Stomach smooth muscle (tissue), 2 donors: Measurements from ENCODE around the gene UNC93B1.

Experiments
- H3K27ac ChIP-seq: one replicate; pipeline ENCODE4 v1.7.0; 2013; ENCODE audit warnings: mild to moderate bottlenecking, low read length, inconsistent platforms
- H3K27me3 ChIP-seq, 2 donors: one replicate each; pipeline ENCODE4 v1.7.0; 2013; ENCODE audit warnings: low read length in 2 of 2; ENCODE audit not compliant: insufficient read depth in 2 of 2, control insufficient read depth in 1 of 2
- H3K36me3 ChIP-seq, 2 donors: one replicate each; pipeline ENCODE4 v1.7.0; 2013; ENCODE audit warnings: low read length in 2 of 2; ENCODE audit not compliant: control insufficient read depth in 2 of 2, insufficient read depth in 2 of 2
- H3K4me1 ChIP-seq: one replicate; pipeline ENCODE4 v1.7.0; 2013; ENCODE audit warnings: low read length; ENCODE audit not compliant: control insufficient read depth, insufficient read depth
- H3K4me3 ChIP-seq, 2 donors: one replicate each; pipeline ENCODE4 v1.7.0; 2013; ENCODE audit warnings: low read length in 2 of 2
- H3K9ac ChIP-seq, 2 donors: one replicate each; pipeline ENCODE4 v1.7.0; 2013; ENCODE audit warnings: low read length in 2 of 2, mild to moderate bottlenecking in 1 of 2
- H3K9me3 ChIP-seq, 2 donors: one replicate each; pipeline ENCODE4 v1.7.0; 2013; ENCODE audit warnings: low read length in 2 of 2; ENCODE audit not compliant: control insufficient read depth in 2 of 2
- donor health status: healthy.
- donor health status: Pancreatic carcinoma.

UNC93B1 gene

DNA sequence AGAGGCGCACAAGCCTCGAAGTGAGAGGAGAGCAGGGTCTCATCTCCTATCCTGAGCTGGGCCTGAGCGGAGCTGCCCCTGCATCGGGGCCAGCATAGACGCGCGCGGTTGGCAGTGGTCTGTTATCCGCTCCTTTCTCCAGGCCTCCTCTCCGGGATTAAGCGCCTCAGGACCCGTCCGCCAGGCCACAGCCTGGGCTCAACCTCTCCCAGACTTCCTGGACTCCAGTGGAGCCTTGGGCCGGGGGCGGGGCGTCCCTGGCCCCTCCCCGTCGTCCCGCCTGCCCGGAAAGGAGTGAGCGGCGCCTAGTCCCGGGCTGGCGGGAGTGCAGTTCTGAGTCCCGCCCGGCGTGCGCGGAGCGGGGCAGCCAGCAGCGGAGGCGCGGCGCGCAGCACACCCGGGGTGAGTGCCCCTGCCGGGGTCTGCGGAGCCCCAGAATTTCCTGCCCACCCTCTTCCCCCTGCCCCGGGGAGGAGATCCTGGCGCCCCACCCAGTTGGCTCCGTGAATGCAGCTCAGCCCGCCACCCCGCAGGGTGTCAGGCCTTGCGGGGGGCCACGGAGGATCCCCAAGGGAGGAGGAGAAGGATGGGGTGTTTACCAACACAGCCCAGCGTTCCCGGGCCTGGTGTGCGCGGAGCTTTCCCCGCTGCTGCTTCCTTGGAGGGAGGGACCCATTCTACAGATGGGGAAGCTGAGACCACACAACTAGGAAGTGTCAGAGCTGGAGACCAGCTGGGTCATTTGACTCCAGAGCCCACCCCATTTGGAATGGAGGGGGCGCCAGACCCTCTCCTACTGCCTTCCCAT is 35.0 kb upstream of the UNC93B1 start, which contains the start of gene TCIRG1:
Gene TCIRG1, plus strand, starts transcription at position 308 of the 808 bp plus-strand sequence. CDS start 2,247 bp downstream, outside the sequence.
- H3K9ac ChIP-seq = peak within 1 kb of the TSS; percentile 92 to 93
- H3K4me1 ChIP-seq = peaks cover 52% of the 10 kb centered on the region
- no peaks in the 10 kb centered on the region for H3K9me3 ChIP-seq
- no peaks in the 10 kb centered on the region for H3K27me3 ChIP-seq
- H3K27ac ChIP-seq = peak within 1 kb of the TSS; percentile 86
- H3K36me3 ChIP-seq = peaks cover 4 to 8% of the 10 kb centered on the region in 2 donors
- H3K4me3 ChIP-seq = peak within 1 kb of the TSS; percentile 79 to 82

GRCh38 chr11:68038226-68038717 is 34.4 kb upstream of the UNC93B1 start:
- Histone ChIP-seq H3K36me3 (peaks cover 6 to 14% of the 10 kb centered on the region in 2 donors), H3K4me1 (peaks cover 52% of the 10 kb centered on the region), H3K9me3 (no peaks in the 10 kb centered on the region), H3K9ac (peak overlapping the region; percentile 92 to 93), H3K27me3 (no peaks in the 10 kb centered on the region), H3K27ac (peak overlapping the region; percentile 86), H3K4me3 (peak overlapping the region; percentile 79 to 82)

GRCh38 chr11:68037411-68038225 is 33.7 kb upstream of the UNC93B1 start:
- Histone ChIP-seq H3K27ac (peak overlapping the region; percentile 86), H3K9me3 (no peaks in the 10 kb centered on the region), H3K27me3 (no peaks in the 10 kb centered on the region), H3K9ac (peak overlapping the region; percentile 92 to 93), H3K36me3 (peaks cover 12 to 17% of the 10 kb centered on the region in 2 donors), H3K4me1 (peaks cover 48% of the 10 kb centered on the region), H3K4me3 (peak overlapping the region in 1 of 2 donors; percentile 82)

DNA sequence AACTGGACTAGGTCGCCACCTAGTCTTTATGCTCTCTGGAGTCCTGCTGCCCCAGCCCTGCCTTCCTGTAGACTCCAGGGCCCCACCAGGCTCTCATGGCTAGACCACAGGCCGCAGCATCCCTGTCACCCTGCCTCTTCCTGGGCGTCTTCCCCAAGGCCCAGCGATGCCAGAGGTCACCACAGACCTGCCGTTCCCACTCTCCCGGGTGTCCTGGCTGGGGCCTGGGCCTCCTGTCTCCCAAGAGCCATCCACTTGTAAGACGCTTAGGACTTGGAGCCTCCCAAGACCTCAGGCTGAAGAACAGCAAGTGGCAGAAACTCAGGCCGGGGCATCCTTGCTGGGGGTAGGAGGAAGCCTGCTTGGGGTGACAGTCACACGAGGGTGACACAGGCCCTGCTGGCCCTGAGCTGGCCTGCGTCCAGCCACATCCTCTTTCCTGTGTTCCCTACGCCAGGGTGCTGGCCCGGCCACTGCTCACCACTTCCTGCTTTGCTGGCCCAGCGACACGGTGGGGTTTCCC is 32.9 kb upstream of the UNC93B1 start:
- no peaks in the 10 kb centered on the region for H3K9me3 ChIP-seq
- H3K27me3 ChIP-seq = no peaks in the 10 kb centered on the region
- H3K4me1 ChIP-seq = peaks cover 55% of the 10 kb centered on the region
- H3K9ac ChIP-seq = peak overlapping the region in 1 of 2 donors; percentile 42
- H3K36me3 ChIP-seq = peaks cover 12 to 17% of the 10 kb centered on the region in 2 donors
- H3K27ac ChIP-seq = peak overlapping the region; percentile 37
- no peak overlapping the region for H3K4me3 ChIP-seq

DNA sequence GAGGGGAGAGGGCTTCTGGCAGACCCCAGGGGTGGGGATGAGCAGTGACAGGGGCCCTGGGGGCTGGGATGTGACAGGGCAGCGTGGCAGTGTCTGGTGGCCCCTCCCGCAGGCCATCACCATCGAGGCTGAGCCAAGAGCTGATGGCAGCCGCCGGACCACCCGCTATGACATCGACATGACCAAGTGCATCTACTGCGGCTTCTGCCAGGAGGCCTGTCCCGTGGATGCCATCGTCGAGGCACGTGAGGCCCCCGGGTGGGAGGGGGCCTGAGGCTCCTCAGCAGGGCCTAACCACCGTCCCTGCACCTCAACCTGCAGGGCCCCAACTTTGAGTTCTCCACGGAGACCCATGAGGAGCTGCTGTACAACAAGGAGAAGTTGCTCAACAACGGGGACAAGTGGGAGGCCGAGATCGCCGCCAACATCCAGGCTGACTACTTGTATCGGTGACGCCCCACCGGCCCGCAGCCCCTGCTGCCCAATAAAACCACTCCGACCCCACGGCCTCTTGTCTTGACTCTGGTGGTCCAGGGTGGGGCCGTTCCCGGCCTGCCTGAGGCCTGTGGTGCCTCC is 32.3 kb upstream of the UNC93B1 start:
- Histone ChIP-seq H3K4me1 (peaks cover 55% of the 10 kb centered on the region), H3K27ac (peak overlapping the region; percentile 37), H3K9me3 (no peaks in the 10 kb centered on the region), H3K9ac (no peak overlapping the region), H3K4me3 (no peak overlapping the region), H3K36me3 (peaks cover 12 to 14% of the 10 kb centered on the region in 2 donors), H3K27me3 (no peaks in the 10 kb centered on the region)

DNA sequence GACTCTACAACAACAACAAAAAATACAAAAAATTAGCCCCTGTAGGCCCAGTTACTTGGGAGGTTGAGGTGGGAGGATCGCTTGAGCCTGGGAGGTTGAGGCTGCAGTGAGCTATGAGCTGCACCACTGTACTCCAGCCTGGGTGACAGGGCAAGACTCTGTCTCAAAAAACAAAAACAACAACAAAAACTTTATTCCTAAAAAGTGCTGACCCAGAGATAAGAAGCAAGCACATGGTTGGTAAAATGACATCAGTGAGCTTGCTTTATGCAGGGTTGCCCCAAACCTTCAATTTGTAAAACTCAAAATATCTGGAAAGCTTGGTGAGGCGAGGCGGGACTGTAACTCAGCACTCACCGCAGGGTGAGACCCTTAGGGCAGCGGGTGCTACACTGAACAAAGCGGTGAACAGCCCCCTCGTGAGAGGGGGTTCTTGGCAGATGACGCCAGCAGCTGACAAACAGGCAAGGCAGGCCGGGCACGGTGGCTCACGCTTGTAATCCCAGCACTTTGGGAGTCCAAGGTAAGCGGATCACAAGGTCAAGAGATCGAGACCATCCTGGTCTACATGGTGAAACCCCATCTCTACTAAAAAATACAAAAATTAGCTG is 31.5 kb upstream of the UNC93B1 start:
- Histone ChIP-seq H3K4me3 (no peak overlapping the region), H3K4me1 (peaks cover 51% of the 10 kb centered on the region), H3K27me3 (no peaks in the 10 kb centered on the region), H3K36me3 (peaks cover 12 to 14% of the 10 kb centered on the region in 2 donors), H3K9ac (no peak overlapping the region), H3K27ac (no peak overlapping the region), H3K9me3 (no peaks in the 10 kb centered on the region)

DNA sequence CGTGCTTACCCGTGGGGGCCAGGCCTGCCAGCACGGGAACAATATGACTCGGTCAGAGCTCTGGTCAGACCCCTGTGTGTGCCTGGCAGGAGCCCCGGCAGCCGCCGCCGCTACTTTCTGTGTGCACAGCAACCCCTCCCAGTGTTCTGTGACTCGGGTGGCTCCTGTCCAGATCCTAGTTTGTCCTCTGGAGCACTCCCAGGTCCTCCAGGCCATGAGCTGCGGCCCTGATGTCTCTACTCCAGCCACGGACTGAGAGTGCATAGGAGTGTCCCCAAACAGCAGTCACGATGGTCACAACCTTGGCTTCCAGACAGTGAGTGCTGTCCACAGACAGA is 29.8 kb upstream of the UNC93B1 start:
- Histone ChIP-seq H3K27ac (no peak overlapping the region), H3K27me3 (no peaks in the 10 kb centered on the region), H3K36me3 (peaks cover 12 to 14% of the 10 kb centered on the region in 2 donors), H3K4me1 (peaks cover 45% of the 10 kb centered on the region), H3K4me3 (no peak overlapping the region), H3K9me3 (no peaks in the 10 kb centered on the region), H3K9ac (no peak overlapping the region)

- H3K9ac ChIP-seq = no peak overlapping the region
- peaks cover 40% of the 10 kb centered on the region for H3K4me1 ChIP-seq
- H3K27ac ChIP-seq = peak overlapping the region; percentile 84
- H3K9me3 ChIP-seq = no peaks in the 10 kb centered on the region
- H3K4me3 ChIP-seq = no peak overlapping the region
- no peaks in the 10 kb centered on the region for H3K27me3 ChIP-seq
- peaks cover 12 to 14% of the 10 kb centered on the region in 2 donors for H3K36me3 ChIP-seq
Measured at GRCh38 chr11:68032997-68033707, 29.3 kb upstream of the UNC93B1 start.

DNA sequence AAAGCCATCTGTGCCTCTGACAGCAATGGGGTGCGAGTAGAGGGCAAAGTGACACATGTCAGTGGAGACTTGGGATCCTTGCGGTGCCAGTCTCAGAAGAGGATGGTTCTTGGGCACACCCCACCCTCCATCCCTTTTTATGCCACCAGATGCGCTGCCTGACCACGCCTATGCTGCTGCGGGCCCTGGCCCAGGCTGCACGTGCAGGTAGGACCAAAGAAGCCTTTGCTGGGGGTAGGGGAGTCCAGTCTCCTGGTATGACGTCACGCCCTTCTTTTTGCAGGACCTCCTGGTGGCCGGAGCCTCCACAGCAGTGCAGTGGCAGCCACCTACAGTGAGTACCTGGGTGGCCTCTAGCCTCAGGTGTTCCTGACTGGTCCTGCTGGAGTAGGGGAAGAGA is 28.1 kb upstream of the UNC93B1 start:
- Histone ChIP-seq H3K4me3 (peak overlapping the region in 1 of 2 donors; percentile 93), H3K9ac (peak overlapping the region; percentile 55 to 98), H3K36me3 (peaks cover 12 to 14% of the 10 kb centered on the region in 2 donors), H3K27ac (peak overlapping the region; percentile 84), H3K27me3 (no peaks in the 10 kb centered on the region), H3K4me1 (peaks cover 28% of the 10 kb centered on the region), H3K9me3 (no peaks in the 10 kb centered on the region)
